ENCODE measurements around the gene SLC26A1.

DNA sequence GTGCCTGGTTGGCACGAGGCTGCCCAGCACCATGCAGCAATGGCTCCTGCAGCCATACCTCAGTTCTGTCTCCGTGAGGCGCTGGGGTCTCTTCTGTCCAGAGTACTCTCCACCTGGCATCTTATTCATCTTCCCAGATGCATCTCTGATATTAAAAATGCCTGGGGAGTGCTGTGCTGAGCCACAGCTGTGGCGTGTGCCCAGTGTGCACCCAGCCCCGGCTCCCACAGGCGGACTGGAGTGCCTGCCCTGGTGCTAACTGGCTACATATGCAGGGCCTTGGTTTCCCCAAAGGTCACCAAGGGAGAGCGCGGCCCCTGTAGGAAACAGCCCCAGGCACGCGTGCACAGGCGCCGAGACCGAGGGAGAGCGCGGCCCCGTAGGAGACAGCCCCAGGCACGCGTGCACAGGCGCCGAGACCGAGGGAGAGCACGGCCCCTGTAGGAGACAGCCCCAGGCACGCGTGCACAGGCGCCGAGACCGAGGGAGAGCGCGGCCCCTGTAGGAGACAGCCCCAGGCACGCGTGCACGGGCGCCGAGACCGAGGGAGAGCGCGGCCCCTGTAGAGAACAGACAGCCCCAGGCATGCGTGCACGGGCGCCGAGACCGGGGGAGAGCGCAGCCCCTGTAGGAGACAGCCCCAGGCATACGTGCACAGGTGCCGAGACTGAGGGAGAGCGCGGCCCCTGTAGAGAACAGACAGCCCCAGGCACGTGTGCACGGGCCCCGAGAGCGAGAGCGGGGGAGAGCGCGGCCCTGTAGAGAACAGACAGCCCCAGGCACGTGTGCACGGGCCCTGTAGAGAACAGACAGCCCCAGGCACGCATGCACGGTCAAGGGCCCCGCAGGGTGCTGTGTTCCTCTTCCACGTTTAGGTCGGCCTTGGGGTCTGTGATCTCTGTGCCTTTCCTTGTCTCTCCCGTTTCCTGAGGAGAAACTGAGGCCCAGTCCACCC lies 46.4 kb downstream of the SLC26A1 start:
- TF ChIP-seq, protein P1, sequence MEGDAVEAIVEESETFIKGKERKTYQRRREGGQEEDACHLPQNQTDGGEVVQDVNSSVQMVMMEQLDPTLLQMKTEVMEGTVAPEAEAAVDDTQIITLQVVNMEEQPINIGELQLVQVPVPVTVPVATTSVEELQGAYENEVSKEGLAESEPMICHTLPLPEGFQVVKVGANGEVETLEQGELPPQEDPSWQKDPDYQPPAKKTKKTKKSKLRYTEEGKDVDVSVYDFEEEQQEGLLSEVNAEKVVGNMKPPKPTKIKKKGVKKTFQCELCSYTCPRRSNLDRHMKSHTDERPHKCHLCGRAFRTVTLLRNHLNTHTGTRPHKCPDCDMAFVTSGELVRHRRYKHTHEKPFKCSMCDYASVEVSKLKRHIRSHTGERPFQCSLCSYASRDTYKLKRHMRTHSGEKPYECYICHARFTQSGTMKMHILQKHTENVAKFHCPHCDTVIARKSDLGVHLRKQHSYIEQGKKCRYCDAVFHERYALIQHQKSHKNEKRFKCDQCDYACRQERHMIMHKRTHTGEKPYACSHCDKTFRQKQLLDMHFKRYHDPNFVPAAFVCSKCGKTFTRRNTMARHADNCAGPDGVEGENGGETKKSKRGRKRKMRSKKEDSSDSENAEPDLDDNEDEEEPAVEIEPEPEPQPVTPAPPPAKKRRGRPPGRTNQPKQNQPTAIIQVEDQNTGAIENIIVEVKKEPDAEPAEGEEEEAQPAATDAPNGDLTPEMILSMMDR (IDR thresholded peaks at IDR 0.05; ENCODE audit: extremely low read depth in 1 of 2, insufficient read depth in 1 of 2, low read depth in 1 of 2, low read length in 2 of 2), result no peak
- no peak for TF ChIP-seq POLR2A (IDR thresholded peaks at IDR 0.05; ENCODE audit: low read depth, low read length)
- TF ChIP-seq EZH2 (IDR thresholded peaks at IDR 0.05; ENCODE audit: borderline replicate concordance, low read depth, low read length, severe bottlenecking), result no peak

Measured in endothelial cell of umbilical vein (primary cell).